ENCODE data around the gene MOB3A. TPM values are rescaled to one million over a fixed set of nuclear protein-coding genes. Genes with fewer than 3 reads are reported as not detected.
A peak's percentile ranks its signal among the peaks of the same experiment; 100 is the strongest.

Gene MOB3A
- total and polyA plus RNA-seq, 2 experiments from 2014 or later = 2.9 to 5.9 TPM

DNA sequence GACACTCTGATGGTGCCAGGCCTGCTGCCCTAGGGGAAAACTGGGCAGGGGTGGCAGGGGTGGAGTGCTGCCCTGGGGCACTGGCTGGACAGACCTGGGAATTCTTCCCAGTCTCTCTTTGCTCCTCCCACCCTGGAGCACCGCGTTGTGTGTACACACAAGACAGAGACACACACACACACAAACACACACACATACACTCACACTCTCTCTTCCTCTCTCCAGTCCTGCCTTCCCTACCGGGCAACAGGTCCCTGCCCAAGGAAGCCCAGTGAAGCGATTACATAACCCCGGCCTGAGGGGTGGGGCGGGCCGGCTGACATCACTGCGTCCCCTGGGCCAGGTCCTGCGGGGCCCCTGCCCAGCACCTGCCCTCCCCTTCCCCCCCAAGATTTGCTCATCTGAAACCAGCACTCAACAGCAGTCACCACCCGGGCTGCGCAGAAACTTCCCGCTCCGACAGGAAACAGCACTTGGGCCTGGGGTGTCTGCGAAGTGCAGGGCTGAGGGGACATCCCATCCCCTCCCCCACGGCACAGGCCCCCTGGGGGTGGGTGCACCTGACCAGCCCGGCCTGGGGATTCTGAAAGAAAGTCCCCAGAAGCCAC, 46.3 kb downstream of the MOB3A start:
- Histone ChIP-seq H3F3A (replicated peaks; ENCODE audit: low read depth) (0 out of 2 replicates have a peak, but pooled peaks cover 3% of the 10 kb centered on the region), H3K79me2 (replicated peaks; ENCODE audit: insufficient read depth) (peaks cover 29% of the 10 kb centered on the region), H3K9me2 (ENCODE audit: insufficient read depth) (no peaks in the 10 kb centered on the region), H3K4me2 (peak overlapping the region; percentile 96), H3K27ac (ENCODE audit: low read depth) (no peak overlapping the region), H2AFZ (no peak overlapping the region), H4K20me1 (replicated peaks; ENCODE audit: insufficient read depth) (peaks cover 10% of the 10 kb centered on the region), H3K4me1 (ENCODE audit: insufficient read depth) (no peaks in the 10 kb centered on the region; the same call in 1 of the 2 replicates), H3K27me3 (ENCODE audit: insufficient read depth) (no peaks in the 10 kb centered on the region), H3K4me3 (peak overlapping the region; percentile 96), H3K36me3 (ENCODE audit: insufficient read depth) (no peaks in the 10 kb centered on the region)
- peaks cover 11% of the 10 kb centered on the region for H3K27me3 Mint-ChIP-seq (ENCODE audit: insufficient read depth, low read depth, poor library complexity)
- no peaks in the 10 kb centered on the region for H3K36me3 Mint-ChIP-seq (ENCODE audit: low read depth)
- peak overlapping the region; percentile 80 for H3K4me3 Mint-ChIP-seq
- DNase-seq (ENCODE audit: low spot score) = peak; percentile 69
- no peaks in the 10 kb centered on the region for H3K9me3 Mint-ChIP-seq
- TF ChIP-seq JUNB (IDR thresholded peaks at IDR 0.05; ENCODE audit: unreplicated experiment) (no peak), EZH2phosphoT487 (IDR thresholded peaks at IDR 0.05; ENCODE audit: unreplicated experiment) (no peak), ZNF114 (CRISPR knock-in tag; IDR thresholded peaks at IDR 0.05) (no peak), NANOG (IDR thresholded peaks at IDR 0.05; ENCODE audit: borderline replicate concordance) (no peak), POLR2AphosphoS5 (IDR thresholded peaks at IDR 0.05; ENCODE audit: low read depth) (no peak)
- H3K4me1 Mint-ChIP-seq = peaks cover 3% of the 10 kb centered on the region; the same call in 2 of the 3 replicates
- no peak overlapping the region for H3K27ac Mint-ChIP-seq
- peak; percentile 17 for ATAC-seq

DNA sequence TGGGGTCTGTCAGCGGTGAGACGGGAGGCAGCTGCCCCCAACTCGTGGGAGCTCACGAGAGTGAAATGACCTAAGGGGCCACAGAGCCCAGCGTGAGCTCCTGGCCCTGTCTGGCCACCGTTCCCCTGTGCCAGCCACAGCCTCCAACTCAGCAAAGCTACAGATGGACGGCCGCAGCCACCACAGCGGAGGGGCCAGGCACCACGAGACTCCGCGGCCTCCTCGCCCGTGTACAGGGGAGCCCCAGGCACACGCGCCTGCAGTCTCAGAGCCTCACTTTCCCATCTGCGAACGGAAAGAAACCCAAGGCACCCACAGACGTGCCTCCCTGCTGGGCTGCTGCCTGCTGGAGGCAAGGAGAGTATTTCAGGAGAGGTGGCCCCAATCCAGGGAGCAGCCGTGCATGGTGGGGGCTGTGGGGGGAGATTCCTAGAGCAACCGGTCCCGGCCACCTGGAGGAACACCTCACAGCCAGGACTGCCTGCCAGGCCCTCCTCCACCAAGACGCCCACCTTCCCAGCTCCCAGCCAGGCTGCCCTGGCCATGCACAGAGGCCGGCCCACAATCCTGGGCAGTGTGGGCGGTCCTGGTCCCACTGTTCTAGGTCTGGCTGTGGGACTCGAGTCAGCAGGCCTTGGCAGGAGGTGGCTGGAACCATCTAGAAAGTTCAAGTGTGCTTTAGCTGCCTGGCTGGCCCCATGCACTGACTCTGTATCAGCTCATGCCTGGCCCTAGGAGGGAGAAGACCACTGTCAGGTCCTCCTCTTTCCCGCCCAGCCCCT, 47.0 kb downstream of the MOB3A start:
- H3K36me3 Mint-ChIP-seq (ENCODE audit: low read depth) = no peaks in the 10 kb centered on the region
- H3K79me2 ChIP-seq (replicated peaks; ENCODE audit: insufficient read depth) = peaks cover 29% of the 10 kb centered on the region
- ATAC-seq (no peak), DNase-seq (ENCODE audit: low spot score) (no peak)
- H3K27ac Mint-ChIP-seq = no peak overlapping the region
- no peak overlapping the region for H2AFZ ChIP-seq
- H3K9me3 Mint-ChIP-seq = no peaks in the 10 kb centered on the region
- H3K36me3 ChIP-seq (ENCODE audit: insufficient read depth) = no peaks in the 10 kb centered on the region; the same call in 1 of the 2 replicates
- 0 out of 2 replicates have a peak overlapping the region, but pooled peaks have one; percentile 19 for H3K27ac ChIP-seq (ENCODE audit: low read depth)
- peak overlapping the region; percentile 96 for H3K4me2 ChIP-seq
- no peaks in the 10 kb centered on the region for H3K27me3 ChIP-seq (ENCODE audit: insufficient read depth)
- no peaks in the 10 kb centered on the region for H3K9me2 ChIP-seq (ENCODE audit: insufficient read depth)
- 0 out of 2 replicates have a peak, but pooled peaks cover 3% of the 10 kb centered on the region for H3F3A ChIP-seq (replicated peaks; ENCODE audit: low read depth)
- peak overlapping the region; percentile 80 for H3K4me3 Mint-ChIP-seq
- peaks cover 11% of the 10 kb centered on the region for H3K27me3 Mint-ChIP-seq (ENCODE audit: insufficient read depth, low read depth, poor library complexity)
- H4K20me1 ChIP-seq (replicated peaks; ENCODE audit: insufficient read depth) = peaks cover 10% of the 10 kb centered on the region
- peak overlapping the region; percentile 96 for H3K4me3 ChIP-seq
- peaks cover 3% of the 10 kb centered on the region; the same call in 2 of the 3 replicates for H3K4me1 Mint-ChIP-seq
- no peaks in the 10 kb centered on the region; the same call in 1 of the 2 replicates for H3K4me1 ChIP-seq (ENCODE audit: insufficient read depth)
- TF ChIP-seq ZNF331 (CRISPR knock-in tag; IDR thresholded peaks at IDR 0.05; ENCODE audit: low read depth) = no peak
- TF ChIP-seq STAT1 (IDR thresholded peaks at IDR 0.05; ENCODE audit: unreplicated experiment) = no peak
- TF ChIP-seq EZH2phosphoT487 (IDR thresholded peaks at IDR 0.05; ENCODE audit: unreplicated experiment) = no peak
- no peak for TF ChIP-seq ZNF114 (CRISPR knock-in tag; IDR thresholded peaks at IDR 0.05)
- TF ChIP-seq, protein P1, sequence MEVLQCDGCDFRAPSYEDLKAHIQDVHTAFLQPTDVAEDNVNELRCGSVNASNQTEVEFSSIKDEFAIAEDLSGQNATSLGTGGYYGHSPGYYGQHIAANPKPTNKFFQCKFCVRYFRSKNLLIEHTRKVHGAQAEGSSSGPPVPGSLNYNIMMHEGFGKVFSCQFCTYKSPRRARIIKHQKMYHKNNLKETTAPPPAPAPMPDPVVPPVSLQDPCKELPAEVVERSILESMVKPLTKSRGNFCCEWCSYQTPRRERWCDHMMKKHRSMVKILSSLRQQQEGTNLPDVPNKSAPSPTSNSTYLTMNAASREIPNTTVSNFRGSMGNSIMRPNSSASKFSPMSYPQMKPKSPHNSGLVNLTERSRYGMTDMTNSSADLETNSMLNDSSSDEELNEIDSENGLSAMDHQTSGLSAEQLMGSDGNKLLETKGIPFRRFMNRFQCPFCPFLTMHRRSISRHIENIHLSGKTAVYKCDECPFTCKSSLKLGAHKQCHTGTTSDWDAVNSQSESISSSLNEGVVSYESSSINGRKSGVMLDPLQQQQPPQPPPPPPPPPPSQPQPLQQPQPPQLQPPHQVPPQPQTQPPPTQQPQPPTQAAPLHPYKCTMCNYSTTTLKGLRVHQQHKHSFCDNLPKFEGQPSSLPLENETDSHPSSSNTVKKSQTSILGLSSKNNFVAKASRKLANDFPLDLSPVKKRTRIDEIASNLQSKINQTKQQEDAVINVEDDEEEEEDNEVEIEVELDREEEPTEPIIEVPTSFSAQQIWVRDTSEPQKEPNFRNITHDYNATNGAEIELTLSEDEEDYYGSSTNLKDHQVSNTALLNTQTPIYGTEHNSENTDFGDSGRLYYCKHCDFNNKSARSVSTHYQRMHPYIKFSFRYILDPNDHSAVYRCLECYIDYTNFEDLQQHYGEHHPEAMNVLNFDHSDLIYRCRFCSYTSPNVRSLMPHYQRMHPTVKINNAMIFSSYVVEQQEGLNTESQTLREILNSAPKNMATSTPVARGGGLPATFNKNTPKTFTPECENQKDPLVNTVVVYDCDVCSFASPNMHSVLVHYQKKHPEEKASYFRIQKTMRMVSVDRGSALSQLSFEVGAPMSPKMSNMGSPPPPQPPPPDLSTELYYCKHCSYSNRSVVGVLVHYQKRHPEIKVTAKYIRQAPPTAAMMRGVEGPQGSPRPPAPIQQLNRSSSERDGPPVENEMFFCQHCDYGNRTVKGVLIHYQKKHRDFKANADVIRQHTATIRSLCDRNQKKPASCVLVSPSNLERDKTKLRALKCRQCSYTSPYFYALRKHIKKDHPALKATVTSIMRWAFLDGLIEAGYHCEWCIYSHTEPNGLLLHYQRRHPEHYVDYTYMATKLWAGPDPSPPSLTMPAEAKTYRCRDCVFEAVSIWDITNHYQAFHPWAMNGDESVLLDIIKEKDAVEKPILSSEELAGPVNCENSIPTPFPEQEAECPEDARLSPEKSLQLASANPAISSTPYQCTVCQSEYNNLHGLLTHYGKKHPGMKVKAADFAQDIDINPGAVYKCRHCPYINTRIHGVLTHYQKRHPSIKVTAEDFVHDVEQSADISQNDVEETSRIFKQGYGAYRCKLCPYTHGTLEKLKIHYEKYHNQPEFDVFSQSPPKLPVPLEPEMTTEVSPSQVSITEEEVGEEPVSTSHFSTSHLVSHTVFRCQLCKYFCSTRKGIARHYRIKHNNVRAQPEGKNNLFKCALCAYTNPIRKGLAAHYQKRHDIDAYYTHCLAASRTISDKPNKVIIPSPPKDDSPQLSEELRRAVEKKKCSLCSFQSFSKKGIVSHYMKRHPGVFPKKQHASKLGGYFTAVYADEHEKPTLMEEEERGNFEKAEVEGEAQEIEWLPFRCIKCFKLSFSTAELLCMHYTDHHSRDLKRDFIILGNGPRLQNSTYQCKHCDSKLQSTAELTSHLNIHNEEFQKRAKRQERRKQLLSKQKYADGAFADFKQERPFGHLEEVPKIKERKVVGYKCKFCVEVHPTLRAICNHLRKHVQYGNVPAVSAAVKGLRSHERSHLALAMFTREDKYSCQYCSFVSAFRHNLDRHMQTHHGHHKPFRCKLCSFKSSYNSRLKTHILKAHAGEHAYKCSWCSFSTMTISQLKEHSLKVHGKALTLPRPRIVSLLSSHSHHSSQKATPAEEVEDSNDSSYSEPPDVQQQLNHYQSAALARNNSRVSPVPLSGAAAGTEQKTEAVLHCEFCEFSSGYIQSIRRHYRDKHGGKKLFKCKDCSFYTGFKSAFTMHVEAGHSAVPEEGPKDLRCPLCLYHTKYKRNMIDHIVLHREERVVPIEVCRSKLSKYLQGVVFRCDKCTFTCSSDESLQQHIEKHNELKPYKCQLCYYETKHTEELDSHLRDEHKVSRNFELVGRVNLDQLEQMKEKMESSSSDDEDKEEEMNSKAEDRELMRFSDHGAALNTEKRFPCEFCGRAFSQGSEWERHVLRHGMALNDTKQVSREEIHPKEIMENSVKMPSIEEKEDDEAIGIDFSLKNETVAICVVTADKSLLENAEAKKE (CRISPR knock-in tag; IDR thresholded peaks at IDR 0.05) = no peak
- TF ChIP-seq, protein P2, sequence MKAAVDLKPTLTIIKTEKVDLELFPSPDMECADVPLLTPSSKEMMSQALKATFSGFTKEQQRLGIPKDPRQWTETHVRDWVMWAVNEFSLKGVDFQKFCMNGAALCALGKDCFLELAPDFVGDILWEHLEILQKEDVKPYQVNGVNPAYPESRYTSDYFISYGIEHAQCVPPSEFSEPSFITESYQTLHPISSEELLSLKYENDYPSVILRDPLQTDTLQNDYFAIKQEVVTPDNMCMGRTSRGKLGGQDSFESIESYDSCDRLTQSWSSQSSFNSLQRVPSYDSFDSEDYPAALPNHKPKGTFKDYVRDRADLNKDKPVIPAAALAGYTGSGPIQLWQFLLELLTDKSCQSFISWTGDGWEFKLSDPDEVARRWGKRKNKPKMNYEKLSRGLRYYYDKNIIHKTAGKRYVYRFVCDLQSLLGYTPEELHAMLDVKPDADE (IDR thresholded peaks at IDR 0.05) = no peak
